Lower leg skin (tissue), 4 donors: ENCODE results near the gene VASH1. TPM values are rescaled to one million over a fixed set of nuclear protein-coding genes. Genes with fewer than 3 reads are reported as not detected.

ENCODE experiments used
- DNase-seq, 2 donors: peaks; one replicate each; pipeline ENCODE4 v3.0.0-alpha.2; 2019; ENCODE audit warnings: low spot score in 2 of 2
- H3K4me3 ChIP-seq: fragments of 200-600 bp; sonication (generic); 2 replicates; pipeline ENCODE4 v1.5.1; 2017; ENCODE audit warnings: mild to moderate bottlenecking, low read depth; ENCODE audit not compliant: poor library complexity, severe bottlenecking
- POLR2A ChIP-seq, 2 donors: fragments of 450-650 bp; IDR thresholded peaks; one replicate each; pipeline ENCODE4 v1.6.1; 2016 to 2017; ENCODE audit warnings: antibody characterized with exemption in 2 of 2, mild to moderate bottlenecking in 1 of 2, moderate library complexity in 1 of 2
- whole genome bisulfite sequencing, 2 donors: methylation state at CpG; one replicate each; pipeline ENCODE4 v1.1.5; 2018; 5-methylcytosine and 5-hydroxymethylcytosine counted together
- intact Hi-C: fragments of 100-400 bp; cut with DNase I; formaldehyde crosslinking; loops from one replicate; pipeline ENCODE4 v1.15.0; 2023; ENCODE audit warnings: low total_unique reads
- total RNA-seq, 4 donors: library from RNA; depleted of rRNA; stranded (reverse); fragments of >200 nt; gene quantifications; one replicate each; pipeline ENCODE4 v1.1.0, GENCODE V29; 2016
- TF ChIP-seq, protein P1 (sequence below), 3 donors: fragments of 450-650 bp; IDR thresholded peaks; one replicate each; pipeline ENCODE4 v1.5.1; 2016; ENCODE audit warnings: antibody characterized with exemption in 3 of 3, mild to moderate bottlenecking in 3 of 3, moderate library complexity in 2 of 3

VASH1 gene
- total RNA-seq, 4 donors from 2014 or later = 0.86 to 6.9 (median 1.3) TPM

- no peak overlapping the region for H3K4me3 ChIP-seq
- WGBS, 2 donors = 84 to 89% methylated on average over 8 to 10 of the region's 10 CpGs
- TF ChIP-seq, protein P1, sequence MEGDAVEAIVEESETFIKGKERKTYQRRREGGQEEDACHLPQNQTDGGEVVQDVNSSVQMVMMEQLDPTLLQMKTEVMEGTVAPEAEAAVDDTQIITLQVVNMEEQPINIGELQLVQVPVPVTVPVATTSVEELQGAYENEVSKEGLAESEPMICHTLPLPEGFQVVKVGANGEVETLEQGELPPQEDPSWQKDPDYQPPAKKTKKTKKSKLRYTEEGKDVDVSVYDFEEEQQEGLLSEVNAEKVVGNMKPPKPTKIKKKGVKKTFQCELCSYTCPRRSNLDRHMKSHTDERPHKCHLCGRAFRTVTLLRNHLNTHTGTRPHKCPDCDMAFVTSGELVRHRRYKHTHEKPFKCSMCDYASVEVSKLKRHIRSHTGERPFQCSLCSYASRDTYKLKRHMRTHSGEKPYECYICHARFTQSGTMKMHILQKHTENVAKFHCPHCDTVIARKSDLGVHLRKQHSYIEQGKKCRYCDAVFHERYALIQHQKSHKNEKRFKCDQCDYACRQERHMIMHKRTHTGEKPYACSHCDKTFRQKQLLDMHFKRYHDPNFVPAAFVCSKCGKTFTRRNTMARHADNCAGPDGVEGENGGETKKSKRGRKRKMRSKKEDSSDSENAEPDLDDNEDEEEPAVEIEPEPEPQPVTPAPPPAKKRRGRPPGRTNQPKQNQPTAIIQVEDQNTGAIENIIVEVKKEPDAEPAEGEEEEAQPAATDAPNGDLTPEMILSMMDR (IDR thresholded peaks at IDR 0.05) = no peak
- TF ChIP-seq POLR2A (IDR thresholded peaks at IDR 0.05) = no peak
- peak in 1 of 2 donors; percentile 79 for DNase-seq
- intact Hi-C loops = no loop called here
These were observed 21.0 kb downstream of the VASH1 start for GRCh38 chr14:76782115-76782884.

- intact Hi-C loops = no loop called here
- WGBS, 2 donors = 60 to 61% methylated on average over 8 to 9 of the region's 9 CpGs
- TF ChIP-seq, protein P1 (IDR thresholded peaks at IDR 0.05) = no peak
- no peak for TF ChIP-seq POLR2A (IDR thresholded peaks at IDR 0.05)
- no peak overlapping the region for H3K4me3 ChIP-seq
- peak in 1 of 2 donors; percentile 78 for DNase-seq
These were observed 21.8 kb downstream of the VASH1 start for GRCh38 chr14:76782885-76783566.

DNA sequence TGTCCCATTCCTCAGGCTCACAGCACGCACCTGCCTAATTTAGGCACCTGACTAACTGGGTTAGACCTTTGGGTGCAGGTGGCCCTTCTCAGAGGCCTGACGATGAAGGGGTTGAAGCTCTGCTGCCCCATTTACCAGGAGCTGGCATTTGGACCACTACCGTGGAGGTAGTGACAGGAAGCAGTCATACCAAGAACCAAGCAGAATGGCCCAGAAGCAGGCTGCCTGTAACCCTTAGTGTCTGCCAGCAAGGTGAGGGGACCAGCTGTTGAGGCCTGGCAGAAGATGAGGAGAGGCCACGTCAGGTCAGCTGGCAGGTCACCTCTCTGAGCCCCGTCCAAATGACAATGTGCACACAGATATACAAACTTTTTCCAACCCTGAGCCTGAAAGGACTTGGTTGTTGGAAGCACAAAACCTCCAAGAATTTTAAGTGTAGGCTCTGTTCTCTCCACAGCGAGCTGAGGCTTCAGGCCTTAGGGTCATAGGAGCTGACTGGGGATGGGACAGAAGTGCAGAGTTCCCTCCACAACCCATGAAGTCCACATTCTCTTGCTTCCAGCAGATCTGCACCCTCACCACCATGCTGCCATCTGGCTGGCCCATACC, 23.1 kb downstream of the VASH1 start:
- WGBS, 2 donors = 67 to 97% methylated on average over 6 of the region's 6 CpGs
- TF ChIP-seq POLR2A (IDR thresholded peaks at IDR 0.05) = no peak
- TF ChIP-seq, protein P1 (IDR thresholded peaks at IDR 0.05) = no peak
- no peak overlapping the region for H3K4me3 ChIP-seq
- DNase-seq = peak in 1 of 2 donors; percentile 57
- intact Hi-C loops = no loop called here

DNA sequence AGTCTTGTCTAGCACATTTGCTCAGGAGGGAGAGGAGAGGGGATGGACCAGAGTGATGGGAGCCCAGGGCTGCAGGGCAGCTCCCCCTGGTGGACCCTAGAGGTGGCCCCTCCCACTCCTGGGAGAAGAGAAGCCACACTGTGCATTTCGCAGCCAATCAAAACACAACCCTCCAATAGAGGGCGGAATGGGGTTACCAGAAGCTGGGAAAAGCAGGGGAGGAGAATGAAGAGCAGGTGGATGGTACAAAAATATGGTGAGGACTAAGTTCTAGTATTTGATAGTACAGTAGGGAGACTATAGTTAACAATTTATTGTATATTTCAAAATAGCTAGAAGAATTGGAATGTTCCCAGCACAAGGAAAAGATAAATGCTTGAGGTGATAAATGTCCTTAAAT, 23.6 kb downstream of the VASH1 start:
- WGBS, 2 donors = 34 to 40% methylated on average over 2 of the region's 2 CpGs
- TF ChIP-seq, protein P1 (IDR thresholded peaks at IDR 0.05) = peak in 1 of 3 donors; percentile 28
- no peak for TF ChIP-seq POLR2A (IDR thresholded peaks at IDR 0.05)
- no peak overlapping the region for H3K4me3 ChIP-seq
- peak; percentile 45 to 88 for DNase-seq
- intact Hi-C loops = no loop called here

DNA sequence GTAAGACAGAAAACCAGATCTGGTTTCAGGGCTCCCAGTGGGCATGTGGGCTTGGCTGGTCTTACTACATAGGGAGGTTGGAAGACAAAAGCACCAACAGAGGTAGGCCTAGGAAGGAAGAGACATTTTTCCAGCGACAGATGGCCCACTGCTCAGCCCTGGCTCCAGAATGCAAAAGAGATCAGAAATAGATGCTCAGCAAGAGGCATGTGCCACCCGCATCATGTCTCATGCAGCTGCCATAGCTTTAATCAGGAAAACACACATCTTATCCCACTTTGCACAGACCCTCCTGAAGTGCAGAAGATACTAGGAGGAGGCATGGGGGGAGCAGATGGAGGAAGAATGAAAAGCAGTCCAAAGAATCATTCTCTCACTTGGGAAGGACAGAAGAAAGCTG, 25.3 kb downstream of the VASH1 start:
- TF ChIP-seq, protein P1 (IDR thresholded peaks at IDR 0.05) = no peak
- no peak for TF ChIP-seq POLR2A (IDR thresholded peaks at IDR 0.05)
- WGBS, 2 donors = 97 to 100% methylated on average over 2 of the region's 2 CpGs
- no peak for DNase-seq
- H3K4me3 ChIP-seq = no peak overlapping the region
- intact Hi-C loops = no loop called here
